ENCODE measurements around the gene GSG1L2.

- TF ChIP-seq, protein P1, sequence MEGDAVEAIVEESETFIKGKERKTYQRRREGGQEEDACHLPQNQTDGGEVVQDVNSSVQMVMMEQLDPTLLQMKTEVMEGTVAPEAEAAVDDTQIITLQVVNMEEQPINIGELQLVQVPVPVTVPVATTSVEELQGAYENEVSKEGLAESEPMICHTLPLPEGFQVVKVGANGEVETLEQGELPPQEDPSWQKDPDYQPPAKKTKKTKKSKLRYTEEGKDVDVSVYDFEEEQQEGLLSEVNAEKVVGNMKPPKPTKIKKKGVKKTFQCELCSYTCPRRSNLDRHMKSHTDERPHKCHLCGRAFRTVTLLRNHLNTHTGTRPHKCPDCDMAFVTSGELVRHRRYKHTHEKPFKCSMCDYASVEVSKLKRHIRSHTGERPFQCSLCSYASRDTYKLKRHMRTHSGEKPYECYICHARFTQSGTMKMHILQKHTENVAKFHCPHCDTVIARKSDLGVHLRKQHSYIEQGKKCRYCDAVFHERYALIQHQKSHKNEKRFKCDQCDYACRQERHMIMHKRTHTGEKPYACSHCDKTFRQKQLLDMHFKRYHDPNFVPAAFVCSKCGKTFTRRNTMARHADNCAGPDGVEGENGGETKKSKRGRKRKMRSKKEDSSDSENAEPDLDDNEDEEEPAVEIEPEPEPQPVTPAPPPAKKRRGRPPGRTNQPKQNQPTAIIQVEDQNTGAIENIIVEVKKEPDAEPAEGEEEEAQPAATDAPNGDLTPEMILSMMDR (IDR thresholded peaks at IDR 0.05), result no peak
- TF ChIP-seq POLR2A (IDR thresholded peaks at IDR 0.05), result no peak
These were observed at the start of gene GSG1L2 for GRCh38 chr17:9821921-9822320.

Data from right lobe of liver (tissue), 4 donors.